ENCODE data around the gene PAX3. TPM values are rescaled to one million over a fixed set of nuclear protein-coding genes. Genes with fewer than 3 reads are reported as not detected.

Gene PAX3
- polyA plus RNA-seq (2011; rRNA removed), result not detected in 2 replicates
- polyA minus RNA-seq (2011; rRNA and poly(A)+ RNA removed), result 0.14 TPM in 1 of 2 replicates, not detected in the other

DNA sequence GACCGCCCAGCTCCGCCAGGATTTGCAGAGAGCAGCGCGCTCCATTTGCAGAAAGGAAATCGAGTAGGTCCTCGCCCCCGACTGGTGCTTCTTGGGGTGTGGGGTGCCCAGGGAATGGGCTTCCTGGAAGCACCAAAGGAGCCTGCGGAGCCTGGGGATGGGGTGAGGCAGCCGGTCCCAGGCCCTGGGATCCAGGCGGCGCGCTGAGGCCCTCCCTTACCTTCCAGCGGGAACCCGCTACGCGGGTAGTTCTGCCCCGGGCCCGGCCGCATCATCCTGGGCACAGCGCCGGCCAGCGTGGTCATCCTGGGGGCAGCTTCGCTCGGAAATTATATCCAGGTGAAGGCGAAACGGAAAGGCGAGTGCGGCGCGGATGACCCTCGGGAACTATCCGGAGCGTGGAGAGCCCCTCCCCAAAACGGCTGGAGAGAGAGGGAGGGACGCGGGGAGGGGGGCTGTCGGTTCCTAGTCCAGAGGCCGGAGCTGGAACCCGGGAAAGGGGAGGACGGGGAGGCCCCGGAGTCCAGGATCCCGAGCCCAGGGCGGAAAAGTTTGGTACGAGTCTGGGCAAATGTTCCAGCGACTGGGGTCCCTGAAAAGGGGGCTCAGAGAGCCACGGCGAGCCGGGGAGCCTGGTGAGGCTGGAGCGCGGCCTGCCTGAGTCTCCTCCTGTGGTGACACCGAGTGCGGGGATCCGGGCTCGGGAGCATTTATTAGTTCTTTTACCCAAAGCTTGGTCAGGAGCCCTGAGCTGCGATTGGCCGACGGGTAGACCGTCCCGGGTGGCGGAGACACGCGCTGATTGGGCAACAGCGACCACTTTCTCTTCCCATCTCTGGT is at the start of gene PAX3:
Gene PAX3, minus strand, starts transcription at position 688 of the 840 bp plus-strand sequence. Its CDS starts 383 bp downstream, at position 305.
- peaks cover 34% of the 10 kb centered on the region; the same call in 1 of the 2 replicates for H3K9me3 ChIP-seq (ENCODE audit: control insufficient read depth, insufficient read depth, low read length)
- CTCF ChIA-PET, result no interaction called here
- POLR2A ChIA-PET, result no interaction called here
- TF ChIP-seq, protein P1, sequence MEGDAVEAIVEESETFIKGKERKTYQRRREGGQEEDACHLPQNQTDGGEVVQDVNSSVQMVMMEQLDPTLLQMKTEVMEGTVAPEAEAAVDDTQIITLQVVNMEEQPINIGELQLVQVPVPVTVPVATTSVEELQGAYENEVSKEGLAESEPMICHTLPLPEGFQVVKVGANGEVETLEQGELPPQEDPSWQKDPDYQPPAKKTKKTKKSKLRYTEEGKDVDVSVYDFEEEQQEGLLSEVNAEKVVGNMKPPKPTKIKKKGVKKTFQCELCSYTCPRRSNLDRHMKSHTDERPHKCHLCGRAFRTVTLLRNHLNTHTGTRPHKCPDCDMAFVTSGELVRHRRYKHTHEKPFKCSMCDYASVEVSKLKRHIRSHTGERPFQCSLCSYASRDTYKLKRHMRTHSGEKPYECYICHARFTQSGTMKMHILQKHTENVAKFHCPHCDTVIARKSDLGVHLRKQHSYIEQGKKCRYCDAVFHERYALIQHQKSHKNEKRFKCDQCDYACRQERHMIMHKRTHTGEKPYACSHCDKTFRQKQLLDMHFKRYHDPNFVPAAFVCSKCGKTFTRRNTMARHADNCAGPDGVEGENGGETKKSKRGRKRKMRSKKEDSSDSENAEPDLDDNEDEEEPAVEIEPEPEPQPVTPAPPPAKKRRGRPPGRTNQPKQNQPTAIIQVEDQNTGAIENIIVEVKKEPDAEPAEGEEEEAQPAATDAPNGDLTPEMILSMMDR (IDR thresholded peaks at IDR 0.05; ENCODE audit: low read depth, low read length), result no peak
- H3K4me3 ChIP-seq (ENCODE audit: low read depth, low read length), result no peak within 1 kb of the TSS
- no peak for DNase-seq (ENCODE audit: low read depth, low spot score)
- no peak within 1 kb of the TSS for H3K27ac ChIP-seq (ENCODE audit: low read depth, low read length)
- peaks cover 98% of the 10 kb centered on the region for H3K27me3 ChIP-seq (ENCODE audit: control insufficient read depth, insufficient read depth, low read length)

- ChIA-PET CTCF (no interaction called here), POLR2A (interaction anchor here (0.6 kb wide), 1 partner anchor 88 kb away, joined by 3 read pairs; no protein-coding TSS in a partner anchor)
- Histone ChIP-seq H3K27ac (ENCODE audit: low read depth, low read length) (no peak overlapping the region), H3K9me3 (ENCODE audit: control insufficient read depth, insufficient read depth, low read length) (no peaks in the 10 kb centered on the region), H3K4me3 (ENCODE audit: low read depth, low read length) (no peak overlapping the region), H3K27me3 (ENCODE audit: control insufficient read depth, insufficient read depth, low read length) (no peaks in the 10 kb centered on the region)
- TF ChIP-seq, protein P1 (IDR thresholded peaks at IDR 0.05; ENCODE audit: low read depth, low read length), result no peak
- DNase-seq (ENCODE audit: low read depth, low spot score), result no peak
Measured at GRCh38 chr2:222341331-222341730, 42.5 kb upstream of the PAX3 start.

DNA sequence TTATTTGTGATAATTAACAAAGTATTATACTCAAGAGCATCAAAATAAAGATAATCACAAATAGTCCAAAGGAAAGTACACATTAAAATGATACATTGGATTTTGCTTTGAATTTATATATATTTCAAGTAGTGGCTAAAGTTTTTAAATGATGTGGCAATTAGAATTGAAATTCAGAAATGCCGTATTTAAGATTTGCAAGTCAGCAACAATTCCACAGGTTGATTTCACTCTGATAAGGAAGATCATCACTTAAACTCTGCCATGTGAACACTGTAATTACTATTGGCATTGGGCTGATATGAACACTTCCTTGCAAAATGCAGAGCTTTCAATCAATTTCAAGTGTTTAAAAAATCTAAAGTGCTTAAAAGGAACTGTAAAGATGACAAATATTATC is 39.6 kb upstream of the PAX3 start:
- CTCF ChIA-PET, result no interaction called here
- Histone ChIP-seq H3K4me3 (ENCODE audit: low read depth, low read length) (no peak overlapping the region), H3K27ac (ENCODE audit: low read depth, low read length) (no peak overlapping the region), H3K27me3 (ENCODE audit: control insufficient read depth, insufficient read depth, low read length) (no peaks in the 10 kb centered on the region), H3K9me3 (ENCODE audit: control insufficient read depth, insufficient read depth, low read length) (no peaks in the 10 kb centered on the region)
- DNase-seq (ENCODE audit: low read depth, low spot score), result no peak
- POLR2A ChIA-PET, result no interaction called here
- TF ChIP-seq, protein P1 (IDR thresholded peaks at IDR 0.05; ENCODE audit: low read depth, low read length), result no peak

GRCh38 chr2:222336931-222337330 is 38.1 kb upstream of the PAX3 start:
- no peak overlapping the region for H3K27ac ChIP-seq (ENCODE audit: low read depth, low read length)
- ChIA-PET CTCF (no interaction called here), POLR2A (no interaction called here)
- TF ChIP-seq, protein P1 (IDR thresholded peaks at IDR 0.05; ENCODE audit: low read depth, low read length), result no peak
- no peak overlapping the region for H3K4me3 ChIP-seq (ENCODE audit: low read depth, low read length)
- no peak for DNase-seq (ENCODE audit: low read depth, low spot score)
- H3K9me3 ChIP-seq (ENCODE audit: control insufficient read depth, insufficient read depth, low read length), result no peaks in the 10 kb centered on the region
- no peaks in the 10 kb centered on the region for H3K27me3 ChIP-seq (ENCODE audit: control insufficient read depth, insufficient read depth, low read length)

DNA sequence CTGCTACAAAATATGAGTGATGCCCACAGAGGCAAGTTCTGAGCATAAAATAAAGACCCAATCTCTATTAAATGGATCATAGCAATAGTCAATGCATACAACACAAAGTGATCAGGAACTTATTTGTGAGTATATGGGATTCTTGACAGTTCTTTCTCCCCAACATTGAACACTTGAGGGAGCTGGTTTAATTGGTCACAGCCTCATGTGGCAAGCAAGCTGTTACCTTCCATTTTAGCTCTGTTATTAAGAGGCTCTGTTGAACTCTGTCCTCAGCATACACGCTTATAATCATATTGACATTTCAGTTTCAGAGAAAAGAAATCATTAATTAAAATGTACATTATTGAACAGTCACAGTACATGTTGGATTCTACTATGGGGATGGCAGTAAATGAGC is 37.6 kb upstream of the PAX3 start:
- ChIA-PET CTCF (no interaction called here), POLR2A (no interaction called here)
- H3K27ac ChIP-seq (ENCODE audit: low read depth, low read length), result no peak overlapping the region
- H3K27me3 ChIP-seq (ENCODE audit: control insufficient read depth, insufficient read depth, low read length), result no peaks in the 10 kb centered on the region
- no peaks in the 10 kb centered on the region for H3K9me3 ChIP-seq (ENCODE audit: control insufficient read depth, insufficient read depth, low read length)
- TF ChIP-seq, protein P1 (IDR thresholded peaks at IDR 0.05; ENCODE audit: low read depth, low read length), result no peak
- H3K4me3 ChIP-seq (ENCODE audit: low read depth, low read length), result no peak overlapping the region
- no peak for DNase-seq (ENCODE audit: low read depth, low spot score)
